Glutamatergic neuron (in vitro differentiated cells): Measurements from ENCODE around the gene ERCC1. TPM values are rescaled to one million over a fixed set of nuclear protein-coding genes. Genes with fewer than 3 reads are reported as not detected.
"Not testable (repeated sequence)": the region's sequence is repeated elsewhere in the genome, so short reads cannot be mapped to it uniquely, and the experiment has no call there.

ENCODE experiments used
- DNase-seq: peaks from one replicate; pipeline ENCODE4 v3.0.0; 2022
- H3K27ac Mint-ChIP-seq: one replicate; pipeline ENCODE4 v1.8.0; 2020; ENCODE audit warnings: mild to moderate bottlenecking, mixed read lengths, inconsistent platforms; ENCODE audit not compliant: unreplicated experiment
- H3K27me3 Mint-ChIP-seq: one replicate; pipeline ENCODE4 v1.8.0; 2020; ENCODE audit warnings: mild to moderate bottlenecking, moderate library complexity, mixed read lengths, inconsistent platforms; ENCODE audit not compliant: unreplicated experiment
- H3K36me3 Mint-ChIP-seq: one replicate; pipeline ENCODE4 v1.8.0; 2020; ENCODE audit warnings: mild to moderate bottlenecking, mixed read lengths, inconsistent platforms; ENCODE audit not compliant: unreplicated experiment
- H3K4me1 Mint-ChIP-seq: one replicate; pipeline ENCODE4 v1.8.0; 2020; ENCODE audit warnings: mild to moderate bottlenecking, low read depth, mixed read lengths, inconsistent platforms; ENCODE audit not compliant: unreplicated experiment
- H3K4me3 Mint-ChIP-seq: one replicate; pipeline ENCODE4 v1.8.0; 2020; ENCODE audit warnings: mild to moderate bottlenecking, mixed read lengths, inconsistent platforms; ENCODE audit not compliant: unreplicated experiment
- H3K9me3 Mint-ChIP-seq: one replicate; pipeline ENCODE4 v1.8.0; 2020; ENCODE audit warnings: mild to moderate bottlenecking, moderate library complexity, mixed read lengths, inconsistent platforms; ENCODE audit not compliant: unreplicated experiment
- CTCF ChIP-seq: fragments of 200-600 bp; sonication (generic); IDR thresholded peaks from one replicate; pipeline ENCODE4 v1.5.0; 2021; ENCODE audit not compliant: partially characterized antibody, unreplicated experiment
- total RNA-seq: library from RNA; stranded (reverse); fragmentation: NEBNext Ultra II Directional; extraction: Animal tissue kit (Norgen Biotek cat#: 25700); gene quantifications from one replicate; pipeline ENCODE4 v1.2.1, GENCODE V29; 2021; ENCODE audit not compliant: unreplicated experiment

ERCC1 gene
- total RNA-seq, 1 donor from 2014 or later, result 65.7 TPM

GRCh38 chr19:45408830-45409556, 14.7 kb downstream of the ERCC1 start:
- Mint-ChIP-seq H3K36me3 (no peaks in the 10 kb centered on the region), H3K9me3 (peaks cover 4% of the 10 kb centered on the region), H3K4me3 (peak overlapping the region; percentile 67), H3K27ac (peak overlapping the region; percentile 25), H3K4me1 (peaks cover 8% of the 10 kb centered on the region), H3K27me3 (peaks cover 4% of the 10 kb centered on the region)
- no peak for DNase-seq
- TF ChIP-seq CTCF, result no peak

- Mint-ChIP-seq H3K4me3 (no peak overlapping the region), H3K27ac (no peak overlapping the region), H3K27me3 (peaks cover 3% of the 10 kb centered on the region), H3K36me3 (no peaks in the 10 kb centered on the region), H3K4me1 (peaks cover 10% of the 10 kb centered on the region), H3K9me3 (peaks cover 2% of the 10 kb centered on the region)
- TF ChIP-seq CTCF, result no peak
- no peak for DNase-seq
These were observed 15.6 kb downstream of the ERCC1 start for GRCh38 chr19:45408121-45408520.

GRCh38 chr19:45407585-45407984, 16.1 kb downstream of the ERCC1 start:
- not testable (repeated sequence) for H3K27me3 Mint-ChIP-seq, H3K4me3 Mint-ChIP-seq, DNase-seq, H3K27ac Mint-ChIP-seq, H3K9me3 Mint-ChIP-seq, H3K36me3 Mint-ChIP-seq
- peaks cover 10% of the 10 kb centered on the region for H3K4me1 Mint-ChIP-seq

- H3K4me3 Mint-ChIP-seq, result peak overlapping the region; percentile 95
- TF ChIP-seq CTCF, result no peak
- no peak overlapping the region for H3K27ac Mint-ChIP-seq
These were observed 16.7 kb downstream of the ERCC1 start for GRCh38 chr19:45407091-45407375.

GRCh38 chr19:45406226-45407090, 17.3 kb downstream of the ERCC1 start, which contains the start of gene POLR1G:
Gene POLR1G (plus strand): TSS chr19:45406644. CDS start chr19:45406697, 53 bp downstream.
- H3K27ac Mint-ChIP-seq, result peak within 1 kb of the TSS; percentile 99
- peak; percentile 79 for DNase-seq
- no peaks in the 10 kb centered on the region for H3K36me3 Mint-ChIP-seq
- TF ChIP-seq CTCF, result peak; percentile 10
- peaks cover 5% of the 10 kb centered on the region for H3K27me3 Mint-ChIP-seq
- peak within 1 kb of the TSS; percentile 95 for H3K4me3 Mint-ChIP-seq
- peaks cover 2% of the 10 kb centered on the region for H3K9me3 Mint-ChIP-seq
- H3K4me1 Mint-ChIP-seq, result peaks cover 10% of the 10 kb centered on the region

More at GRCh38 chr19:45407091-45407375, 16.7 kb downstream of the ERCC1 start:
- Mint-ChIP-seq H3K27me3 (peaks cover 5% of the 10 kb centered on the region), H3K36me3 (no peaks in the 10 kb centered on the region), H3K9me3 (peaks cover 2% of the 10 kb centered on the region), H3K4me1 (peaks cover 10% of the 10 kb centered on the region)
- no peak for DNase-seq
